Breast epithelium (tissue), 4 donors: ENCODE results near the gene TMCO6. TPM values are rescaled to one million over a fixed set of nuclear protein-coding genes. Genes with fewer than 3 reads are reported as not detected.
A peak's percentile ranks its signal among the peaks of the same experiment; 100 is the strongest.

ENCODE experiments used
- DNase-seq, 2 donors: peaks; one replicate each; pipeline ENCODE4 v3.0.0-alpha.2; 2019; ENCODE audit warnings: low spot score in 2 of 2
- H3K27ac ChIP-seq, 2 donors: fragments of 200-600 bp; sonication (generic) in 1 of 2; one replicate each; pipeline ENCODE4 v1.5.1; 2016 to 2019; ENCODE audit warnings: mild to moderate bottlenecking in 1 of 2
- H3K27me3 ChIP-seq, 2 donors: fragments of 200-600 bp; sonication (generic) in 1 of 2; one replicate each; pipeline versions ENCODE4 v1.5.1 to v1.6.0; 2017 to 2019; ENCODE audit warnings: control low read depth in 1 of 2, mild to moderate bottlenecking in 1 of 2
- H3K36me3 ChIP-seq: fragments of 200-600 bp; one replicate; pipeline ENCODE4 v1.5.1; 2019
- H3K4me1 ChIP-seq, 2 donors: fragments of 200-600 bp; sonication (generic); one replicate each; pipeline ENCODE4 v1.5.1; 2016 to 2019; ENCODE audit warnings: control low read depth in 1 of 2
- H3K4me3 ChIP-seq, 3 donors: fragments of 200-600 bp; sonication (generic); 1 replicate in 2 of 3; 2 replicates in 1 of 3; pipeline ENCODE4 v1.5.1; 2016 to 2019; ENCODE audit warnings: mild to moderate bottlenecking in 3 of 3, moderate library complexity in 2 of 3
- H3K9me3 ChIP-seq, 2 donors: fragments of 200-600 bp; sonication (generic) in 1 of 2; one replicate each; pipeline ENCODE4 v1.5.1; 2016 to 2019; ENCODE audit warnings: control low read depth in 1 of 2
- CTCF ChIP-seq, 3 donors: fragments of 450-650 bp; IDR thresholded peaks; one replicate each; pipeline ENCODE4 v1.5.1; 2016 to 2017; ENCODE audit warnings: antibody characterized with exemption in 3 of 3, mild to moderate bottlenecking in 3 of 3, moderate library complexity in 3 of 3
- POLR2A ChIP-seq: fragments of 450-650 bp; IDR thresholded peaks from one replicate; pipeline ENCODE4 v1.6.1; 2016; ENCODE audit warnings: antibody characterized with exemption, mild to moderate bottlenecking, moderate library complexity
- POLR2AphosphoS5 ChIP-seq, 3 donors: sonication (generic); formaldehyde crosslinking; IDR thresholded peaks; one replicate each; pipeline ENCODE4 v1.6.1; 2017; ENCODE audit warnings: antibody characterized with exemption in 3 of 3
- intact Hi-C: fragments of 100-400 bp; cut with DNase I; formaldehyde crosslinking; loops from one replicate; pipeline ENCODE4 v1.15.1; 2023; ENCODE audit warnings: low total_unique reads
- total RNA-seq, 3 donors: library from RNA; depleted of rRNA; stranded (reverse); fragments of >200 nt; gene quantifications; one replicate each; pipeline ENCODE4 v1.1.0, GENCODE V29; 2016

TMCO6 gene
- total RNA-seq, 3 donors from 2014 or later = 23.0 to 45.4 (median 34.1) TPM

GRCh38 chr5:140674629-140675028, 35.4 kb downstream of the TMCO6 start:
- no peaks in the 10 kb centered on the region for H3K4me1 ChIP-seq
- intact Hi-C loops = no loop called here
- no peak overlapping the region for H3K4me3 ChIP-seq
- TF ChIP-seq CTCF (IDR thresholded peaks at IDR 0.05) (no peak), POLR2A (no peak), POLR2AphosphoS5 (IDR thresholded peaks at IDR 0.05) (no peak)
- no peaks in the 10 kb centered on the region for H3K27me3 ChIP-seq
- no peak overlapping the region for H3K27ac ChIP-seq
- H3K36me3 ChIP-seq = peaks cover 6% of the 10 kb centered on the region
- DNase-seq = no peak
- no peaks in the 10 kb centered on the region for H3K9me3 ChIP-seq

DNA sequence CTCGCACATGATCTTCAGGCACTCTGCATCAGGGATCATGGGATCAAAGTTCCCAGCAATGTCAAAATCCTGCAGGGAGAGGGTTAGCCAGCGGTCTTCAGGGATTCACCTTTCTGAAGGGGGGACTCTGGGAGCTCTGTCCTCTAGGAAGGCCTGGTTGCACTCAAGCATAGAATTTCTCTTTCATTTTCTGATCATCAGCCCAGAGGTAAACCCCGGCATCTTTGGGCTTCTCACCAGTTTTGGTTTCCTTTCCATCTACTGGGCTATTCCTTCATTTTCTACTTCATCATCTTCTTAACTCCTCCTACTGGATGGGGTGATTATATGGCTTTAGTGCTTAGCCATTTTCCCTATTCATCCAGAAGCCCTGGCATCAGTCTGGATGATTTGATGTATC, 38.7 kb downstream of the TMCO6 start:
- peaks cover 13% of the 10 kb centered on the region for H3K36me3 ChIP-seq
- no peak overlapping the region for H3K4me3 ChIP-seq
- DNase-seq = no peak
- no peaks in the 10 kb centered on the region for H3K4me1 ChIP-seq
- TF ChIP-seq POLR2A (no peak), POLR2AphosphoS5 (IDR thresholded peaks at IDR 0.05) (no peak), CTCF (IDR thresholded peaks at IDR 0.05) (no peak)
- intact Hi-C loops = no loop called here
- no peaks in the 10 kb centered on the region for H3K9me3 ChIP-seq
- no peaks in the 10 kb centered on the region for H3K27me3 ChIP-seq
- no peak overlapping the region for H3K27ac ChIP-seq

DNA sequence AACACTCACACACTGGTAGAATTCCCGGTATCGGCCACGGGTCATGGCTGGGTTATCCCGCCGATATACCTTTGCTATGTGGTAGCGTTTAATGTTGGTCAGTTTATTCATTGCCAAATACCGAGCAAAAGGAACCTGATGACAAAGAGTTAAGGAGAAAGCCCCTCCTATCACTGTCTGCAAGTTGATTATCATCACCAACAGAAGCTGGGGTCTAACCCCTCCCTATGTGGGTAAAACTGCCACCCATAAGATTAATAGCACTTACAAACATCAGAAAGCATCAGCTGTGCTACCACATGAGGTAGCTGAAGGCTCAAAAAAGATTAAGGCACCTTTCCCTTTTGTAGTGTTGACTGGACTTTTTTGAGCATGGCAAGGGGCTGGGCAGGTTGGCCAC, 39.7 kb downstream of the TMCO6 start:
- Histone ChIP-seq H3K9me3 (no peaks in the 10 kb centered on the region), H3K4me3 (no peak overlapping the region), H3K27ac (no peak overlapping the region), H3K4me1 (no peaks in the 10 kb centered on the region), H3K36me3 (peaks cover 13% of the 10 kb centered on the region), H3K27me3 (no peaks in the 10 kb centered on the region)
- TF ChIP-seq POLR2AphosphoS5 (IDR thresholded peaks at IDR 0.05) = no peak
- no peak for DNase-seq
- intact Hi-C loops = no loop called here

- DNase-seq = no peak
- Histone ChIP-seq H3K27me3 (no peaks in the 10 kb centered on the region), H3K27ac (peak overlapping the region; percentile 87 to 91), H3K4me3 (peak overlapping the region; percentile 85 to 92 (median 86)), H3K4me1 (peaks cover 0 to 12% of the 10 kb centered on the region in 2 donors), H3K36me3 (no peaks in the 10 kb centered on the region), H3K9me3 (no peaks in the 10 kb centered on the region)
- intact Hi-C loops = no loop called here
- TF ChIP-seq POLR2AphosphoS5 (IDR thresholded peaks at IDR 0.05) = no peak
- no peak for TF ChIP-seq POLR2A
- no peak for TF ChIP-seq CTCF (IDR thresholded peaks at IDR 0.05)
These were observed 51.2 kb downstream of the TMCO6 start for GRCh38 chr5:140690376-140690932.

- Histone ChIP-seq H3K36me3 (peaks cover 5% of the 10 kb centered on the region), H3K27me3 (no peaks in the 10 kb centered on the region), H3K4me1 (peaks cover 0 to 12% of the 10 kb centered on the region in 2 donors), H3K9me3 (no peaks in the 10 kb centered on the region), H3K27ac (peak within 1 kb of the TSS; percentile 87 to 91), H3K4me3 (peak within 1 kb of the TSS; percentile 85 to 92 (median 86))
- intact Hi-C loops = no loop called here
- TF ChIP-seq POLR2AphosphoS5 (IDR thresholded peaks at IDR 0.05) (peak; percentile 66 to 76 (median 71)), CTCF (IDR thresholded peaks at IDR 0.05) (no peak), POLR2A (peak; percentile 59)
- peak; percentile 80 to 88 for DNase-seq
These were observed 52.0 kb downstream of the TMCO6 start, which contains the start of the genes HARS1 and HARS2 for GRCh38 chr5:140690941-140691924. Gene HARS1 (minus strand): TSS chr5:140691370. CDS start chr5:140691304, 66 bp downstream. Gene HARS2 (plus strand): TSS chr5:140691455. CDS start chr5:140691649, 194 bp downstream.
